Upper lobe of right lung (tissue), 1 donor: ENCODE measurements around the gene L2HGDH. TPM values are rescaled to one million over a fixed set of nuclear protein-coding genes. Genes with fewer than 3 reads are reported as not detected.

Experiments used
- ATAC-seq: fragments of 200-7000 bp; cut with Tn5 transposase; one replicate; pipeline ENCODE4 v1.9.1; 2020; ENCODE audit warnings: mild to moderate bottlenecking, moderate library complexity
- DNase-seq: peaks from one replicate; pipeline ENCODE4 v3.0.0-alpha.2; 2020
- H3K27ac ChIP-seq: fragments of 200-600 bp; one replicate; pipeline ENCODE4 v1.8.0; 2022
- H3K27me3 ChIP-seq: fragments of 200-600 bp; one replicate; pipeline ENCODE4 v1.8.0; 2022; ENCODE audit warnings: mild to moderate bottlenecking
- H3K36me3 ChIP-seq: fragments of 200-600 bp; one replicate; pipeline ENCODE4 v1.8.0; 2022
- H3K4me1 ChIP-seq: fragments of 200-600 bp; one replicate; pipeline ENCODE4 v1.8.0; 2022
- H3K4me3 ChIP-seq: fragments of 200-600 bp; one replicate; pipeline ENCODE4 v1.8.0; 2022; ENCODE audit warnings: mild to moderate bottlenecking
- H3K9me3 ChIP-seq: fragments of 200-600 bp; one replicate; pipeline ENCODE4 v1.8.0; 2022
- CTCF ChIP-seq: fragments of 200-600 bp; IDR thresholded peaks from one replicate; pipeline ENCODE4 v1.8.0; 2022; ENCODE audit warnings: antibody characterized with exemption
- intact Hi-C: fragments of 100-400 bp; cut with DNase I; formaldehyde crosslinking; loops from one replicate; pipeline ENCODE4 v1.11.0; 2022
- total RNA-seq: library from RNA; stranded (reverse); fragmentation: NEBNext Ultra II Directional; extraction: Animal tissue kit (Norgen Biotek cat#: 25700); gene quantifications from one replicate; pipeline ENCODE4 v1.2.1, GENCODE V29; 2021
- donor health status: DM: no; HTN: yes; CAD: no; lungs with severe emphysema.

Gene L2HGDH
- total RNA-seq, 1 donor from 2014 or later: 4.5 TPM

- Histone ChIP-seq H3K4me1 (no peaks in the 10 kb centered on the region), H3K27ac (no peak overlapping the region), H3K27me3 (no peaks in the 10 kb centered on the region), H3K4me3 (no peak overlapping the region), H3K36me3 (no peaks in the 10 kb centered on the region), H3K9me3 (no peaks in the 10 kb centered on the region)
- no peak for ATAC-seq
- intact Hi-C loops: no loop called here
- DNase-seq: no peak
- TF ChIP-seq CTCF: no peak
Observed at GRCh38 chr14:50218501-50218900, 93.5 kb downstream of the L2HGDH start.

DNA sequence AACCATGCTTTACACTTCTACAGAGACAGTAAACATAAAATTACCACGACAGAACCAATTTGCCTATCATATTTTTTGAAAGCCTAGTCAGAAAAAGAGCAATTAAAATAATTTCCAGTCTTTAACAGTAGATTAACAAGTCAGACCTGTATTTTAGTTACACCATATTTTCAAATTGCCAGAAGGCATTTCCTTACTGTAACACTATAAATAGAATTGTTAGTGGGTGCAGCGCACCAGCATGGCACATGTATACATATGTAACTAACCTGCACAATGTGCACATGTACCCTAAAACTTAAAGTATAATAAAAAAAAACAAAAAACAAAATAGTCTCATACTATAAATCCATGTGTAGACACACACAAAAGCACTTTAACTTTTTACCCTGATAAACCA is 96.6 kb downstream of the L2HGDH start:
- Histone ChIP-seq H3K36me3 (no peaks in the 10 kb centered on the region), H3K9me3 (no peaks in the 10 kb centered on the region), H3K4me3 (no peak overlapping the region), H3K4me1 (no peaks in the 10 kb centered on the region), H3K27me3 (no peaks in the 10 kb centered on the region), H3K27ac (no peak overlapping the region)
- intact Hi-C loops: no loop called here
- DNase-seq: no peak
- no peak for ATAC-seq
- no peak for TF ChIP-seq CTCF

GRCh38 chr14:50213795-50214194 is 98.2 kb downstream of the L2HGDH start:
- H3K27ac ChIP-seq: no peak overlapping the region
- H3K4me1 ChIP-seq: no peaks in the 10 kb centered on the region
- no peaks in the 10 kb centered on the region for H3K27me3 ChIP-seq
- ATAC-seq: no peak
- no peak for TF ChIP-seq CTCF
- H3K9me3 ChIP-seq: no peaks in the 10 kb centered on the region
- no peak overlapping the region for H3K4me3 ChIP-seq
- H3K36me3 ChIP-seq: no peaks in the 10 kb centered on the region
- DNase-seq: no peak
- intact Hi-C loops: no loop called here

GRCh38 chr14:50212726-50213125 is 99.3 kb downstream of the L2HGDH start:
- H3K9me3 ChIP-seq: no peaks in the 10 kb centered on the region
- H3K27ac ChIP-seq: no peak overlapping the region
- no peak overlapping the region for H3K4me3 ChIP-seq
- H3K27me3 ChIP-seq: no peaks in the 10 kb centered on the region
- DNase-seq: no peak
- H3K4me1 ChIP-seq: no peaks in the 10 kb centered on the region
- no peak for TF ChIP-seq CTCF
- H3K36me3 ChIP-seq: no peaks in the 10 kb centered on the region
- intact Hi-C loops: no loop called here
- ATAC-seq: no peak

- DNase-seq: no peak
- Histone ChIP-seq H3K27me3 (no peaks in the 10 kb centered on the region), H3K9me3 (no peaks in the 10 kb centered on the region), H3K36me3 (no peaks in the 10 kb centered on the region), H3K4me1 (no peaks in the 10 kb centered on the region), H3K27ac (no peak overlapping the region), H3K4me3 (no peak overlapping the region)
- no peak for ATAC-seq
- intact Hi-C loops: no loop called here
- TF ChIP-seq CTCF: no peak
Observed at GRCh38 chr14:50210074-50210473, 102.0 kb downstream of the L2HGDH start.

DNA sequence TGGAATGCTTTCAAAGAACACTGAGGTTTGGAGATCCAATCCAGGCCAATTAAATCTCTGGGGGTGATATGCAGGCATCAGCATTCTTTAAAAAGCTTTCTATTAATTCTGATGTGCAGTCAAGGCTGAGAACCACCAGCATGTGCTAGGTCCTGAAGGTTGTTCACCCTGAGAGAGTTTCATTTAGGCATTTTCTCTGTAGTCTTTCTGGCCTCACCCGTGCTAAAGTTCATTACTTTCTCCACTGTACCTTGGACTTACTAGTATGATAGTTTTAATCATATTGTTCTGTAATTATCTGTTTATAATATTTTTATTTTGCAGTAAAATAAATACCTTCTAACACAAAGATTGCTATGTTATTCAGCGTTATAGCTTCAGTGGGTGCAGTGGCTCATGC is 113.5 kb downstream of the L2HGDH start:
- H3K36me3 ChIP-seq: peaks cover 45% of the 10 kb centered on the region
- TF ChIP-seq CTCF: no peak
- H3K4me3 ChIP-seq: no peak overlapping the region
- no peaks in the 10 kb centered on the region for H3K9me3 ChIP-seq
- intact Hi-C loops: no loop called here
- no peaks in the 10 kb centered on the region for H3K27me3 ChIP-seq
- H3K4me1 ChIP-seq: no peaks in the 10 kb centered on the region
- no peak for DNase-seq
- ATAC-seq: no peak
- no peak overlapping the region for H3K27ac ChIP-seq
